CD14-positive monocyte (primary cell): Measurements from ENCODE around the gene TSGA10IP. TPM values are rescaled to one million over a fixed set of nuclear protein-coding genes. Genes with fewer than 3 reads are reported as not detected.

Experiments used
- DNase-seq, 3 donors: peaks; one replicate each; pipeline ENCODE4 v3.0.0-alpha.2; 2011 to 2022
- H2AFZ ChIP-seq: 2 replicates; pipeline ENCODE4 v1.6.0; 2012; ENCODE audit warnings: mild to moderate bottlenecking, low read depth, low read length, inconsistent platforms; ENCODE audit not compliant: insufficient read depth, poor library complexity, severe bottlenecking
- H3K27ac ChIP-seq, 2 donors: 1 replicate in 1 of 2; 2 replicates in 1 of 2; pipeline ENCODE4 v1.5.1; 2012 to 2013; ENCODE audit warnings: low read length in 2 of 2, control low read depth in 1 of 2, inconsistent platforms in 1 of 2, low read depth in 1 of 2, mild to moderate bottlenecking in 1 of 2
- H3K27me3 ChIP-seq, 2 donors: one replicate each; pipeline versions ENCODE4 v1.6.0 to v1.6.1; 2011 to 2013; ENCODE audit warnings: low read length in 2 of 2; ENCODE audit not compliant: control insufficient read depth in 2 of 2, insufficient read depth in 2 of 2
- H3K36me3 ChIP-seq, 2 donors: replicated peaks in 1 of 2; 1 replicate in 1 of 2; 2 replicates in 1 of 2; pipeline versions ENCODE4 v1.5.1 to v1.6.1; 2012 to 2013; ENCODE audit warnings: low read length in 2 of 2, control low read depth in 1 of 2, inconsistent platforms in 1 of 2, mild to moderate bottlenecking in 1 of 2; ENCODE audit not compliant: insufficient read depth in 2 of 2, control insufficient read depth in 1 of 2
- H3K4me1 ChIP-seq, 2 donors: 1 replicate in 1 of 2; 2 replicates in 1 of 2; pipeline versions ENCODE4 v1.5.1 to v1.6.1; 2012 to 2013; ENCODE audit warnings: low read length in 2 of 2, control low read depth in 1 of 2, inconsistent platforms in 1 of 2, mild to moderate bottlenecking in 1 of 2, moderate library complexity in 1 of 2; ENCODE audit not compliant: insufficient read depth in 2 of 2, control insufficient read depth in 1 of 2
- H3K4me2 ChIP-seq: replicated peaks from 2 replicates; pipeline ENCODE3; 2012; ENCODE audit warnings: low read length, moderate library complexity, mild to moderate bottlenecking; ENCODE audit not compliant: poor library complexity, severe bottlenecking; ENCODE audit errors: extremely low read depth
- H3K4me3 ChIP-seq, 3 experiments: fragments of 200-600 bp in 1 of 3; sonication (generic) in 1 of 3; replicated peaks in 1 of 3; 1 replicate in 2 of 3; 2 replicates in 1 of 3; pipeline ENCODE4 v1.5.1; 2011 to 2013; ENCODE audit warnings: low read length in 3 of 3, mild to moderate bottlenecking in 3 of 3, control low read depth in 2 of 3, low read depth in 2 of 3, inconsistent platforms in 1 of 3, moderate library complexity in 1 of 3
- H3K79me2 ChIP-seq: 2 replicates; pipeline ENCODE4 v1.6.0; 2012; ENCODE audit warnings: mild to moderate bottlenecking, control low read depth, inconsistent platforms, low read length, moderate library complexity; ENCODE audit not compliant: insufficient read depth
- H3K9ac ChIP-seq: 2 replicates; pipeline ENCODE4 v1.6.0; 2017; ENCODE audit warnings: low read length, mild to moderate bottlenecking; ENCODE audit not compliant: insufficient read depth, poor library complexity, severe bottlenecking
- H3K9me3 ChIP-seq, 2 donors: replicated peaks in 1 of 2; 1 replicate in 1 of 2; 2 replicates in 1 of 2; pipeline versions ENCODE4 v1.5.1 to v1.6.1; 2012 to 2013; ENCODE audit warnings: low read length in 2 of 2, control low read depth in 1 of 2; ENCODE audit not compliant: control insufficient read depth in 1 of 2, insufficient read depth in 1 of 2
- H4K20me1 ChIP-seq: 2 replicates; pipeline ENCODE4 v1.6.0; 2012; ENCODE audit warnings: mild to moderate bottlenecking, low read length, control low read depth, moderate library complexity; ENCODE audit not compliant: insufficient read depth
- H3K27ac Mint-ChIP-seq, 7 donors: one replicate each; pipeline ENCODE4 v1.8.0; 2020; ENCODE audit warnings: mild to moderate bottlenecking in 7 of 7, mixed read lengths in 7 of 7, moderate library complexity in 6 of 7, inconsistent platforms in 2 of 7
- H3K27me3 Mint-ChIP-seq, 3 donors: one replicate each; pipeline ENCODE4 v1.8.0; 2021 to 2022; ENCODE audit warnings: low read depth in 3 of 3, mild to moderate bottlenecking in 3 of 3, mixed read lengths in 3 of 3, moderate library complexity in 3 of 3, inconsistent platforms in 1 of 3
- H3K36me3 Mint-ChIP-seq, 2 donors: one replicate each; pipeline ENCODE4 v1.8.0; 2020; ENCODE audit warnings: mixed read lengths in 2 of 2, inconsistent platforms in 1 of 2, mild to moderate bottlenecking in 1 of 2
- H3K4me1 Mint-ChIP-seq: one replicate; pipeline ENCODE4 v1.8.0; 2020; ENCODE audit warnings: mild to moderate bottlenecking, mixed read lengths
- H3K4me3 Mint-ChIP-seq, 2 donors: one replicate each; pipeline ENCODE4 v1.8.0; 2020; ENCODE audit warnings: mild to moderate bottlenecking in 2 of 2, mixed read lengths in 2 of 2, moderate library complexity in 1 of 2
- H3K9me3 Mint-ChIP-seq, 7 donors: one replicate each; pipeline ENCODE4 v1.8.0; 2020 to 2022; ENCODE audit warnings: mixed read lengths in 7 of 7, mild to moderate bottlenecking in 6 of 7, moderate library complexity in 6 of 7, inconsistent platforms in 2 of 7
- CTCF ChIP-seq: fragments of 200-600 bp; IDR thresholded peaks from one replicate; pipeline ENCODE4 v1.8.0; 2022; ENCODE audit warnings: antibody characterized with exemption, mild to moderate bottlenecking
- WGBS: methylation state at CpG from one replicate; pipeline ENCODE4 v1.1.5; 2013; ENCODE audit warnings: missing lambda C conversion rate; ENCODE audit not compliant: insufficient coverage; 5-methylcytosine and 5-hydroxymethylcytosine counted together
- intact Hi-C, 2 donors: fragments of 100-400 bp; cut with micrococcal nuclease; formaldehyde crosslinking; loops; one replicate each; pipeline versions ENCODE4 v1.15.0 to v1.15.1; 2023
- polyA plus RNA-seq, 3 donors: library from polyadenylated mRNA; depleted of rRNA in 1 of 3; unstranded in 2 of 3; stranded (reverse) in 1 of 3; fragments of 300-500 nt in 2 of 3; fragments of >200 nt in 1 of 3; fragmentation: Illumina TruSeq in 2 of 3; gene quantifications; 1 replicate in 2 of 3; 2 replicates in 1 of 3; pipeline ENCODE4 v1.2.3, GENCODE V29; 2012 to 2021

The TSGA10IP gene
- polyA plus RNA-seq, 3 donors = 0.67 to 0.71 TPM; not detected in 1

GRCh38 chr11:65979261-65979759 lies 34.0 kb downstream of the TSGA10IP start:
- no peaks in the 10 kb centered on the region for H3K79me2 ChIP-seq
- H3K9me3 Mint-ChIP-seq = no peaks in the 10 kb centered on the region
- no peak overlapping the region for H3K9ac ChIP-seq
- no peak overlapping the region for H3K4me3 Mint-ChIP-seq
- intact Hi-C loops = no loop called here
- H3K4me1 ChIP-seq = no peaks in the 10 kb centered on the region
- DNase-seq = no peak
- H4K20me1 ChIP-seq = peaks cover 7% of the 10 kb centered on the region
- H2AFZ ChIP-seq = no peak overlapping the region
- WGBS = 87% methylated on average over 5 of the region's 10 CpGs
- H3K27me3 ChIP-seq = no peaks in the 10 kb centered on the region
- no peak for TF ChIP-seq CTCF
- H3K27me3 Mint-ChIP-seq = peaks cover 0 to 4% (median 0%) of the 10 kb centered on the region in 3 donors
- no peaks in the 10 kb centered on the region for H3K9me3 ChIP-seq
- peaks cover 40 to 52% of the 10 kb centered on the region in 2 donors for H3K36me3 ChIP-seq
- no peak overlapping the region for H3K27ac ChIP-seq
- no peaks in the 10 kb centered on the region for H3K4me1 Mint-ChIP-seq
- H3K4me3 ChIP-seq = no peak overlapping the region
- no peak overlapping the region for H3K4me2 ChIP-seq
- H3K36me3 Mint-ChIP-seq = peaks cover 41 to 61% of the 10 kb centered on the region in 2 donors
- peak overlapping the region in 2 of 7 donors; percentile 40 to 54 for H3K27ac Mint-ChIP-seq

- peak overlapping the region in 1 of 7 donors; percentile 26 for H3K27ac Mint-ChIP-seq
- H3K9ac ChIP-seq = no peak overlapping the region
Observed at GRCh38 chr11:65981101-65981740, 35.9 kb downstream of the TSGA10IP start.

More at GRCh38 chr11:65981101-65981740, 35.9 kb downstream of the TSGA10IP start:
- H3K36me3 ChIP-seq = peaks cover 33 to 41% of the 10 kb centered on the region in 2 donors
- H3K4me2 ChIP-seq = no peak overlapping the region
- H4K20me1 ChIP-seq = peaks cover 3% of the 10 kb centered on the region
- no peak overlapping the region for H3K27ac ChIP-seq
- no peaks in the 10 kb centered on the region for H3K27me3 ChIP-seq
- no peaks in the 10 kb centered on the region for H3K79me2 ChIP-seq
- DNase-seq = no peak
- H3K36me3 Mint-ChIP-seq = peaks cover 32 to 45% of the 10 kb centered on the region in 2 donors
- peaks cover under 1% of the 10 kb centered on the region for H3K4me1 Mint-ChIP-seq
- H2AFZ ChIP-seq = no peak overlapping the region
- 84% methylated on average over 12 of the region's 12 CpGs for WGBS
- no peaks in the 10 kb centered on the region for H3K9me3 ChIP-seq
- peaks cover 0 to 4% (median 0%) of the 10 kb centered on the region in 3 donors for H3K27me3 Mint-ChIP-seq
- H3K9me3 Mint-ChIP-seq = no peaks in the 10 kb centered on the region
- H3K4me3 Mint-ChIP-seq = no peak overlapping the region
- TF ChIP-seq CTCF = no peak
- intact Hi-C loops = no loop called here
- peaks cover 5 to 7% of the 10 kb centered on the region in 2 donors for H3K4me1 ChIP-seq
- no peak overlapping the region for H3K4me3 ChIP-seq
